ENCODE measurements around the gene CELF1.

CELF1 gene

GRCh38 chr11:47516155-47516554, 36.8 kb downstream of the CELF1 start:
- Histone ChIP-seq H3K9me3 (ENCODE audit: insufficient read depth, low read length) (no peaks in the 10 kb centered on the region), H3K4me3 (ENCODE audit: insufficient read depth, low read length, poor library complexity, severe bottlenecking) (no peak overlapping the region), H3K27me3 (ENCODE audit: low read length) (no peaks in the 10 kb centered on the region), H3K36me3 (ENCODE audit: low read length) (no peaks in the 10 kb centered on the region), H3K9me2 (replicated peaks; ENCODE audit: insufficient read depth, low read length) (no peaks in the 10 kb centered on the region), H3K79me2 (ENCODE audit: insufficient read depth, low read length) (peaks cover 98% of the 10 kb centered on the region), H4K20me1 (ENCODE audit: low read depth, low read length) (peaks cover 10% of the 10 kb centered on the region; the same call in 1 of the 2 replicates), H3K9ac (ENCODE audit: low read length) (no peak overlapping the region), H3F3A (ENCODE audit: insufficient read depth) (peaks cover 4% of the 10 kb centered on the region), H2AFZ (ENCODE audit: low read depth, low read length, severe bottlenecking) (no peak overlapping the region), H3K27ac (ENCODE audit: low read depth, low read length) (peak overlapping the region; percentile 4; the same call in 1 of the 2 replicates), H3K4me2 (ENCODE audit: low read depth, low read length, poor library complexity, severe bottlenecking) (no peak overlapping the region)
- TF ChIP-seq EZH2phosphoT487 (conservative IDR thresholded peaks at IDR 0.05; ENCODE audit: low read length) (no peak), CTCF (IDR thresholded peaks at IDR 0.05; ENCODE audit: insufficient read depth, low read length, poor library complexity, severe bottlenecking) (no peak)

GRCh38 chr11:47514825-47515647, 37.9 kb downstream of the CELF1 start:
- no peaks in the 10 kb centered on the region for H3K27me3 ChIP-seq (ENCODE audit: low read length)
- no peaks in the 10 kb centered on the region for H3K9me2 ChIP-seq (replicated peaks; ENCODE audit: insufficient read depth, low read length)
- H3K9me3 ChIP-seq (ENCODE audit: insufficient read depth, low read length): no peaks in the 10 kb centered on the region
- peaks cover 98% of the 10 kb centered on the region for H3K79me2 ChIP-seq (ENCODE audit: insufficient read depth, low read length)
- TF ChIP-seq EZH2phosphoT487 (conservative IDR thresholded peaks at IDR 0.05; ENCODE audit: low read length) (no peak), CTCF (IDR thresholded peaks at IDR 0.05; ENCODE audit: insufficient read depth, low read length, poor library complexity, severe bottlenecking) (no peak)
- peaks cover 6% of the 10 kb centered on the region for H3F3A ChIP-seq (ENCODE audit: insufficient read depth)
- peak overlapping the region; percentile 49 for H3K4me2 ChIP-seq (ENCODE audit: low read depth, low read length, poor library complexity, severe bottlenecking)
- H2AFZ ChIP-seq (ENCODE audit: low read depth, low read length, severe bottlenecking): no peak overlapping the region
- H3K36me3 ChIP-seq (ENCODE audit: low read length): no peaks in the 10 kb centered on the region
- peaks cover 10% of the 10 kb centered on the region; the same call in 1 of the 2 replicates for H4K20me1 ChIP-seq (ENCODE audit: low read depth, low read length)
- H3K27ac ChIP-seq (ENCODE audit: low read depth, low read length): peak overlapping the region; percentile 71; the same call in 1 of the 2 replicates
- no peak overlapping the region for H3K9ac ChIP-seq (ENCODE audit: low read length)
- H3K4me3 ChIP-seq (ENCODE audit: insufficient read depth, low read length, poor library complexity, severe bottlenecking): no peak overlapping the region

- Histone ChIP-seq H3K9ac (ENCODE audit: low read length) (peak overlapping the region; percentile 1; the same call in 1 of the 2 replicates), H3K27ac (ENCODE audit: low read depth, low read length) (peak overlapping the region; percentile 71), H2AFZ (ENCODE audit: low read depth, low read length, severe bottlenecking) (no peak overlapping the region), H3K4me2 (ENCODE audit: low read depth, low read length, poor library complexity, severe bottlenecking) (peak overlapping the region; percentile 34), H3K9me2 (replicated peaks; ENCODE audit: insufficient read depth, low read length) (no peaks in the 10 kb centered on the region), H3K27me3 (ENCODE audit: low read length) (no peaks in the 10 kb centered on the region), H4K20me1 (ENCODE audit: low read depth, low read length) (0 out of 2 replicates have a peak, but pooled peaks cover 3% of the 10 kb centered on the region), H3K4me3 (ENCODE audit: insufficient read depth, low read length, poor library complexity, severe bottlenecking) (no peak overlapping the region), H3F3A (ENCODE audit: insufficient read depth) (peaks cover 15% of the 10 kb centered on the region), H3K9me3 (ENCODE audit: insufficient read depth, low read length) (no peaks in the 10 kb centered on the region), H3K79me2 (ENCODE audit: insufficient read depth, low read length) (peaks cover 98% of the 10 kb centered on the region), H3K36me3 (ENCODE audit: low read length) (no peaks in the 10 kb centered on the region)
- TF ChIP-seq CTCF (IDR thresholded peaks at IDR 0.05; ENCODE audit: insufficient read depth, low read length, poor library complexity, severe bottlenecking): no peak
- no peak for TF ChIP-seq EZH2phosphoT487 (conservative IDR thresholded peaks at IDR 0.05; ENCODE audit: low read length)
Observed at GRCh38 chr11:47512701-47513100, 40.2 kb downstream of the CELF1 start.
